AML-193 (cell line): ENCODE data around the gene SAMM50.
A peak's percentile ranks its signal among the peaks of the same experiment; 100 is the strongest.

Experiments
- DNase-seq, 2 experiments: peaks; one replicate each; lab custom pipeline; 2025; lab: John Stamatoyannopoulos, UW

Gene SAMM50

DNA sequence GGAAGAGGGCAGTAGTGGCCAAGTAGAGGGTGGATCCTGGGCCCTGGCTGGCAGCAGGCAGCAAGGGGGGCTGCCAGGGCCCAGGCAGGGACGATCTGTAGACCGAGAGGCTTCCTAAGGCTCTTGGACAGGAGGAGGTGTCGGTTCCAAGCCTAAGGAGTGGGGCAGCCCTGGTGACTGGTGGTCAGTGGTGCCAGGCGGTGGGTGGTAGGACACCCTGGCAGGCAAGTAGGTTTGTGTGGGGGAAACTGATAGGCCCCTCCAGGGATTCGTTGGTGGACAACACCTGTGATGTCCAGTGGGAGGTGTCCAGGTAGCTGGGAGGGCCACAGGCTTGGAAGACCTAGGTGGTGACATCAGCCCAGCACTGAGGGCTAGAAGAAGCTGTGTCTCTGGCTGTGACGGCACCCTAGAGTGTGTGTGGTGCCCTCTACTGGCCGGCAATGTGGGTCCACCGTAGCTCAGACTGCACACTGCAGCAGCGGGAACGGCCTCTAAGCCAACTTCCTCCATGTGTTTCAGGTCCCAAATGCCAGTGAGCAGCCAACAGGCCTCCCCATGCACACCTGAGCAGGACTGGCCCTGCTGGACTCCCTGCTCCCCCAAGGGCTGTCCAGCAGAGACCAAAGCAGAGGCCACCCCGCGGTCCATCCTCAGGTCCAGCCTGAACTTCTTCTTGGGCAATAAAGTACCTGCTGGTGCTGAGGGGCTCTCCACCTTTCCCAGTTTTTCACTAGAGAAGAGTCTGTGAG, 9.4 kb upstream of the SAMM50 start:
- peak; percentile 76 to 80 for DNase-seq

- DNase-seq, result peak in 1 of 2 experiments; percentile 34
Measured at GRCh38 chr22:43946384-43946667, 8.9 kb upstream of the SAMM50 start.

DNA sequence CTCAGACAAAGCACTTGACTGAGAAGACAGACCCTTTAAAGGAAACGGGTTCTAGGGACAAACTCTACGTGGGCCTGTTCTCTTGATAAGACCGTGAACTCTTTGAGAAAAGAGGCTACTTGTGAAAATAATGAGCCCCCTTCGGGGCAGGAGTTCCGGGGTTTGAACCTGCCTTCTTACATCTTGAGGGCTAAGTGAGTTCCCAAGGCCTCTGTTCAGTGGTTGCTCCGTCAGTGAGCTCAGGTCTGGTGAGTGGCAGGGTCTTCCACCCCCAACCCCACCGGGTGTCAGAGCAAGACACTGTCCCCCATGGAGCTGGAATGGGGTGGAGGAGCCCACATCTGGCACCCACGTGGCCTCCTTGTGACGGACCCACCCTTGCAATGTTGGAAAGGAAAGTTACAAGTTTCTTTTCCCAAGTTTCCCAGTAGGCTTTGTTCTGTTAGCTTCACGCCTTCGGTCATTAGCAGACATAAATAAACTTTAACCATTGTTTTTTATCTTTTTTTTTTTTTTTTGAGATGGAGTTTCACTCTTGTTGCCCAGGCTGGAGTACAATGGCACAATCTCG, 6.3 kb upstream of the SAMM50 start:
- DNase-seq, result no peak

DNA sequence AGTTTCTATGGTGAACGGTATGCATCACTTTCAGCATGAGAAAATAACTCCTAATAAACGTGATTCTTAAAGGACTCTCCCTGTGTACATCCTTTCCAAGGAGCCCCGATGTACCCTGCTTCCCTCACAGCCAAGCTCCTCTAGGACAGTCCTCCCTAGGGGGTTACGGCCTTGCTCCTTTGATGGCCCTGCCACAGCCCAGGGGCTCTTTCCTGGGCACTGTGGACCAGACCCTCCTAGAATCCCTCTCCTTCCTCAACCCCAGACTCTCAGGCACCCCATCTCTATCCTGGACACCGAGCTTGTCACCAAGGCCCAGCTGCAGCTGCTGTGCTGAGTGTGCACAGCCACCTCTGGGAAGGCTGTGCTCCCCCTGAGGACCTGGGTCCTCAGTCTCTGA, 3.9 kb upstream of the SAMM50 start:
- DNase-seq, result no peak

- no peak for DNase-seq
Measured at GRCh38 chr22:43951966-43952365, 3.3 kb upstream of the SAMM50 start.

- peak; percentile 16 to 18 for DNase-seq
Measured at GRCh38 chr22:43953988-43954785, 1.1 kb upstream of the SAMM50 start.

- DNase-seq, result peak; percentile 54
Measured at GRCh38 chr22:43955883-43956782, 891 bp downstream of the SAMM50 start.

DNA sequence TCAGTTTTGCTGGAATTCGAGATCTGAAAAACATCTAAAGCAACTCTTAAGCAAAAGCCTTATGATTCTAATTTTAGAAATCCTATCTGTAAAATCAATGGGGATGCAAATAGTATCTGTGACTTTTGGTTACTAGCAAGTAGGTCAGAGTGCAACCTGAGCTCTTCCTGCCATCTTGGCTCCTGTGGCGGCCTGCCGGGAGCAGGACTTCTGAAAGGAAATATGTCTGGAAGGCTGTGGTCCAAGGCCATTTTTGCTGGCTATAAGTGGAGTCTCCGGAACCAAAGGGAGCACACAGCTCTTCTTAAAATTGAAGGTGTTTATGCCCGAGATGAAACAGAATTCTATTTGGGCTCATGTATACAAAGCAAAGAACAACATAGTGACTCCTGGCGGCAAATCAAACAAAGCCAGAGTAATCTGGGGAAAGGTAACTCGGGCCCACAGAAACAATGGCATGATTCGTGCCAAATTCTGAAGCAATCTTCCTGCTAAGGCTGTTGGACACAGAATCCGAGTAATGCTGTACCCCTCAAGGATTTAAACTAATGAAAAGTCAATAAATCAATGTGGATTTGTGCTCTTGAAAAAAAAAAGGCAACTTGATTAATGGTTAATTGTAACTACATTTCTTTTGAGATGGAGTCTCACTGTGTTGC, 1.7 kb downstream of the SAMM50 start:
- no peak for DNase-seq

GRCh38 chr22:43957871-43958270, 2.6 kb downstream of the SAMM50 start:
- no peak for DNase-seq

- DNase-seq, result no peak
Measured at GRCh38 chr22:43964314-43964857, 9.1 kb downstream of the SAMM50 start.

GRCh38 chr22:43967069-43967468, 11.8 kb downstream of the SAMM50 start:
- DNase-seq, result no peak

DNA sequence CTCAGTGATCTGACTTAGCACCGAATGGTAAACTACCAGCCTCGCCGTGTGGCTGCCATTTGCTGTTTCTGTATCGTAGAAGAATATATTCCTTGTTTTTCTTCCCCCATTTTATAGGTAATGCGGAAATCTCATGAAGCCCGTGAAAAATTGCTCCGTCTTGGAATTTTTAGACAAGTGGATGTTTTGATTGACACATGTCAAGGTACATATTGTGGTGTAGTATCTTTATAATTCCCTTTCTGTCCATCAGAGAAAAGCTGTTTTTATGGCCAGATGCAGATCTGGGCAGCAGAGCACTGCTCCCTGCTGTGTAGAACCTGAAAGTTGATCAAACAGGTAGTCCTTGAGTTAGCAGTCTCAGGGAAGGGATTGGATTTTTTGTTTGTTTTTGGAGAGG, 13.4 kb downstream of the SAMM50 start:
- no peak for DNase-seq

DNA sequence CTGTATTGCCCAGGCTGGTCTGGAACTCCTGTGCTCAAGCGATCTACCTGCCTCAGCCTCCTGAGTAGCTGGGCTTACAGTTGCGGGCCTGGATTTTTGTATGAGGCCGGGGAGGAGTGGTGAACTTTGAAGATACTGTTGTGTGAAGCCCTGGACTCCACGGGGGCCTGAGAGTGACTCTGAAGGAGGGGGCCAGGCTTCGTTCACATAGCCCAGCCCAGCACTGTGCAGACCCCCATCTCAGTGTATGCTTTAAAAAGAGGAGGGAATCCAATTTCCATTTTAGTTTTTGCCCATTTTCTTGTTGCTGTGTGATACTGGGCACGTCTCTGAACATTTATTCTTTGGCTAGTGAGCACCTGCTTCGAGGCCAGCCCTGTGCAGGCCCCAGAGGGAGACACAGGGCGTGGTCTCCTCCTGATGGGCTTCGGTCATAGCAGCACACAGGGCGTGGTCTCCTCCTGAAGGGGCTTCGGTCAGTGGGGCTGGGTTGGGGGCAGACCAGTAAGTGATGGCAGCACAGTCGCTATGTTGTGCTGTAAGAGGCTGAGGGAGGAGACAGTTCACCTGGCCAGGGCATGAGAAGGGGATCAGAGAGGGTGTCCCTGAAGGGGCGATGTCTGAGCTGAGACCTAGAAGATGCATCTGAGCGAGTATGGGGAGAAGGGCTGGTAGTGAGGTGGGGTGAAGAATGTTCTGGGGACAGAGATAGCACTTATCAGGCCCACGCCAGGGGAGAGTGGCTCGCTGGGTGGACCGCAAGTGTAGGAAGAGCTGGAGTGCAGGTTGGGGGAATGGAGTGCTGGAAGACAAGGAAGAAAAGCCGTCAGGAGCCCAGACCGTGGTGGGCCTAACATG, 14.0 kb downstream of the SAMM50 start:
- no peak for DNase-seq

GRCh38 chr22:43969989-43970755, 14.9 kb downstream of the SAMM50 start:
- DNase-seq, result no peak

DNA sequence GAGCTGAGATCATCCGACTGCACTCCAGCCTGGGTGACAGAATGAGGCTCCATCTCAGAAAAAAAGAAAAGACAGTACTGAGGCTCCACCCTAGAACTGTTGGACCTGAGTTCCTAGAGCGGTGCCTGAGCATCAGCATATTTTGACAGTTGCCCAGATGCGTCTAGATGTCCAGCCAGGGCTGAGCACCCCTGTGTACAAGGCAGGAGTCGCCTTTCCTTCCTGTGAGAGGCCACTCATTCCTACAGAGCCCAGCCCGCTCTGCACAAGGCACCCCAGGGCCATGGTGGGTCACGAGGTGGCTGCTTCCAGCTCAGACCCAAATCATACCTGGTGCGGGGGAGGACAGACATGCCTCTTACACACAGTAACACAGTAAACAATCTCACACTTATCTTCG, 15.9 kb downstream of the SAMM50 start:
- DNase-seq, result no peak

GRCh38 chr22:43972931-43973462, 17.8 kb downstream of the SAMM50 start:
- DNase-seq, result no peak

- no peak for DNase-seq
Measured at GRCh38 chr22:43974028-43974545, 18.8 kb downstream of the SAMM50 start.

GRCh38 chr22:43975041-43975440, 19.8 kb downstream of the SAMM50 start:
- DNase-seq, result no peak
